MM.1S (cell line): ENCODE measurements around the gene NAA25.
"Not testable (repeated sequence)": the region's sequence is repeated elsewhere in the genome, so short reads cannot be mapped to it uniquely, and the experiment has no call there.

Experiments used
- DNase-seq: peaks from one replicate; pipeline ENCODE4 v3.0.0-alpha.2; 2015
- H2AFZ ChIP-seq: fragments of 300-600 bp; sonication (generic); 2 replicates; pipeline ENCODE4 v1.6.0; 2016; ENCODE audit warnings: antibody characterized with exemption, low read length
- H3F3A ChIP-seq: fragments of 300-600 bp; sonication (generic); 2 replicates; pipeline ENCODE4 v1.6.1; 2016; ENCODE audit warnings: mild to moderate bottlenecking, antibody characterized with exemption, low read length, moderate library complexity, mixed read lengths; ENCODE audit not compliant: insufficient read depth
- H3K27ac ChIP-seq: fragments of 300-600 bp; sonication (generic); 2 replicates; pipeline ENCODE4 v1.5.1; 2016; ENCODE audit warnings: mild to moderate bottlenecking, low read length
- H3K27me3 ChIP-seq: fragments of 300-600 bp; sonication (generic); replicated peaks from 2 replicates; pipeline ENCODE4 v1.6.0; 2016; ENCODE audit warnings: low read length; ENCODE audit not compliant: insufficient read depth
- H3K36me3 ChIP-seq: fragments of 300-600 bp; sonication (generic); replicated peaks from 2 replicates; pipeline ENCODE4 v1.6.1; 2016; ENCODE audit warnings: mild to moderate bottlenecking, low read length, mixed read lengths; ENCODE audit not compliant: insufficient read depth
- H3K4me1 ChIP-seq: fragments of 300-600 bp; sonication (generic); 2 replicates; pipeline ENCODE4 v1.6.1; 2016; ENCODE audit warnings: low read length, mixed read lengths
- H3K4me2 ChIP-seq: fragments of 300-600 bp; sonication (generic); 2 replicates; pipeline ENCODE4 v1.6.0; 2016; ENCODE audit warnings: low read depth, low read length
- H3K4me3 ChIP-seq: fragments of 300-600 bp; sonication (generic); 2 replicates; pipeline ENCODE4 v1.5.1; 2016; ENCODE audit warnings: low read length, mixed read lengths
- H3K79me2 ChIP-seq: fragments of 300-600 bp; sonication (generic); 2 replicates; pipeline ENCODE4 v1.6.1; 2016; ENCODE audit warnings: mixed run types, low read length, mixed read lengths
- H3K9ac ChIP-seq: fragments of 300-600 bp; sonication (generic); 2 replicates; pipeline ENCODE4 v1.6.1; 2016; ENCODE audit warnings: low read length, mixed read lengths
- H3K9me2 ChIP-seq: fragments of 300-600 bp; sonication (generic); replicated peaks from 2 replicates; pipeline ENCODE4 v1.6.1; 2016; ENCODE audit warnings: mild to moderate bottlenecking, low read length, mixed read lengths; ENCODE audit not compliant: insufficient read depth
- H3K9me3 ChIP-seq: fragments of 300-600 bp; sonication (generic); replicated peaks from 2 replicates; pipeline ENCODE4 v1.6.1; 2016; ENCODE audit warnings: mild to moderate bottlenecking, low read length, mixed read lengths; ENCODE audit not compliant: insufficient read depth
- H4K20me1 ChIP-seq: fragments of 300-600 bp; sonication (generic); 2 replicates; pipeline ENCODE4 v1.6.1; 2016; ENCODE audit warnings: mild to moderate bottlenecking, low read length, moderate library complexity, mixed read lengths; ENCODE audit not compliant: insufficient read depth
- CTCF ChIP-seq: fragments of 300-600 bp; sonication (generic); IDR thresholded peaks from 2 replicates; pipeline ENCODE4 v1.5.1; 2016; ENCODE audit warnings: antibody characterized with exemption, low read length, mixed read lengths
- EZH2 ChIP-seq: fragments of 300-600 bp; sonication (generic); optimal IDR thresholded peaks from 2 replicates; pipeline ENCODE3; 2017; ENCODE audit warnings: low read depth, mild to moderate bottlenecking, antibody characterized with exemption, low read length, mixed read lengths
- EZH2phosphoT487 ChIP-seq: fragments of 300-600 bp; sonication (generic); IDR thresholded peaks from 2 replicates; pipeline ENCODE4 v1.6.1; 2018; ENCODE audit warnings: antibody characterized with exemption, low read length

The NAA25 gene

GRCh38 chr12:112049351-112049750 lies 59.2 kb downstream of the NAA25 start:
- no peaks in the 10 kb centered on the region for H3K27me3 ChIP-seq
- no peak for TF ChIP-seq CTCF
- TF ChIP-seq EZH2, result no peak
- no peak for TF ChIP-seq EZH2phosphoT487
- no peaks in the 10 kb centered on the region for H3K9me3 ChIP-seq
- H4K20me1 ChIP-seq, result no peaks in the 10 kb centered on the region
- no peaks in the 10 kb centered on the region for H3K36me3 ChIP-seq
- H3K4me1 ChIP-seq, result no peaks in the 10 kb centered on the region
- no peaks in the 10 kb centered on the region for H3K79me2 ChIP-seq
- no peak overlapping the region for H3K4me2 ChIP-seq
- no peak overlapping the region for H3K9ac ChIP-seq
- H3F3A ChIP-seq, result no peaks in the 10 kb centered on the region
- no peaks in the 10 kb centered on the region for H3K9me2 ChIP-seq
- H3K27ac ChIP-seq, result no peak overlapping the region
- no peak overlapping the region for H2AFZ ChIP-seq
- no peak for DNase-seq
- no peak overlapping the region for H3K4me3 ChIP-seq

GRCh38 chr12:112046003-112046402 lies 62.6 kb downstream of the NAA25 start:
- Histone ChIP-seq H3K9me2 (no peaks in the 10 kb centered on the region), H3F3A (no peaks in the 10 kb centered on the region), H3K79me2 (no peaks in the 10 kb centered on the region), H4K20me1 (no peaks in the 10 kb centered on the region), H3K4me1 (no peaks in the 10 kb centered on the region), H3K36me3 (no peaks in the 10 kb centered on the region; the same call in 1 of the 2 replicates), H3K4me3 (no peak overlapping the region), H3K27ac (no peak overlapping the region), H3K9me3 (no peaks in the 10 kb centered on the region), H2AFZ (no peak overlapping the region), H3K9ac (no peak overlapping the region), H3K4me2 (no peak overlapping the region), H3K27me3 (no peaks in the 10 kb centered on the region)
- TF ChIP-seq EZH2phosphoT487, result no peak
- TF ChIP-seq EZH2, result no peak
- TF ChIP-seq CTCF, result no peak
- no peak for DNase-seq

- not testable (repeated sequence) for H3K9ac ChIP-seq, H3K36me3 ChIP-seq, H3K9me2 ChIP-seq, H4K20me1 ChIP-seq, H3K27ac ChIP-seq, H2AFZ ChIP-seq, H3K27me3 ChIP-seq, H3K4me3 ChIP-seq, H3F3A ChIP-seq, DNase-seq, H3K4me1 ChIP-seq, H3K79me2 ChIP-seq, H3K4me2 ChIP-seq, H3K9me3 ChIP-seq
Observed at GRCh38 chr12:112036614-112037013, 72.0 kb downstream of the NAA25 start.

- H3K27ac ChIP-seq, result no peak overlapping the region
- H3K4me2 ChIP-seq, result no peak overlapping the region
- no peaks in the 10 kb centered on the region for H3F3A ChIP-seq
- H3K79me2 ChIP-seq, result no peaks in the 10 kb centered on the region
- H3K36me3 ChIP-seq, result no peaks in the 10 kb centered on the region
- no peak overlapping the region for H3K4me3 ChIP-seq
- TF ChIP-seq EZH2phosphoT487, result no peak
- TF ChIP-seq EZH2, result no peak
- no peaks in the 10 kb centered on the region for H3K9me3 ChIP-seq
- no peak for DNase-seq
- H2AFZ ChIP-seq, result no peak overlapping the region
- no peaks in the 10 kb centered on the region for H4K20me1 ChIP-seq
- no peaks in the 10 kb centered on the region for H3K9me2 ChIP-seq
- no peak overlapping the region for H3K9ac ChIP-seq
- H3K4me1 ChIP-seq, result no peaks in the 10 kb centered on the region
- no peaks in the 10 kb centered on the region for H3K27me3 ChIP-seq
Observed at GRCh38 chr12:112035219-112035785, 73.3 kb downstream of the NAA25 start.
